GM23338 (cell line): ENCODE measurements around the gene STEAP2.

Source experiments
- CREB1 ChIP-seq: fragments of 250-450 bp; sonication (Bioruptor Pico); IDR thresholded peaks from 2 replicates; pipeline ENCODE4 v1.5.0; 2020; ENCODE audit warnings: low read depth, mild to moderate bottlenecking, moderate library complexity
- EZH2 ChIP-seq: fragments of 200-600 bp; sonication (generic); IDR thresholded peaks from one replicate; pipeline ENCODE4 v1.8.0; 2017; ENCODE audit warnings: antibody characterized with exemption, mild to moderate bottlenecking, low read depth; ENCODE audit not compliant: unreplicated experiment
- EZH2phosphoT487 ChIP-seq: fragments of 200-600 bp; sonication (generic); IDR thresholded peaks from one replicate; pipeline ENCODE4 v1.8.1; 2018; ENCODE audit warnings: antibody characterized with exemption; ENCODE audit not compliant: unreplicated experiment
- JUNB ChIP-seq: IDR thresholded peaks from one replicate; pipeline ENCODE4 v1.6.1; 2016; ENCODE audit warnings: antibody characterized with exemption; ENCODE audit not compliant: unreplicated experiment
- NANOG ChIP-seq: IDR thresholded peaks from 2 replicates; pipeline ENCODE4 v1.6.1; 2016; ENCODE audit warnings: antibody characterized with exemption, borderline replicate concordance
- POLR2AphosphoS5 ChIP-seq: IDR thresholded peaks from 2 replicates; pipeline ENCODE4 v1.6.1; 2016; ENCODE audit warnings: antibody characterized with exemption, low read depth
- STAT1 ChIP-seq: IDR thresholded peaks from one replicate; pipeline ENCODE4 v1.6.1; 2016; ENCODE audit warnings: antibody characterized with exemption; ENCODE audit not compliant: unreplicated experiment
- ZNF331 ChIP-seq: fragments of 250-450 bp; sonication (Bioruptor Pico); IDR thresholded peaks from 2 replicates; pipeline ENCODE4 v1.5.0; 2020; ENCODE audit warnings: low read depth, mild to moderate bottlenecking, moderate library complexity
- TF ChIP-seq, protein P1 (sequence below), 2 experiments: fragments of 200-600 bp in 1 of 2; sonication (generic) in 1 of 2; conservative IDR thresholded peaks; 2 replicates each; pipeline versions ENCODE4 v1.5.1 to v1.6.1; 2016 to 2017; ENCODE audit warnings: antibody characterized with exemption in 2 of 2, low read depth in 2 of 2, mild to moderate bottlenecking in 2 of 2, moderate library complexity in 1 of 2
- TF ChIP-seq, protein P2 (sequence below): IDR thresholded peaks from one replicate; pipeline ENCODE4 v1.6.1; 2018; ENCODE audit warnings: antibody characterized with exemption; ENCODE audit not compliant: unreplicated experiment
- TF ChIP-seq, protein P3 (sequence below): IDR thresholded peaks from 2 replicates; pipeline ENCODE4 v1.6.1; 2016; ENCODE audit warnings: antibody characterized with exemption

- TF ChIP-seq, protein P1, sequence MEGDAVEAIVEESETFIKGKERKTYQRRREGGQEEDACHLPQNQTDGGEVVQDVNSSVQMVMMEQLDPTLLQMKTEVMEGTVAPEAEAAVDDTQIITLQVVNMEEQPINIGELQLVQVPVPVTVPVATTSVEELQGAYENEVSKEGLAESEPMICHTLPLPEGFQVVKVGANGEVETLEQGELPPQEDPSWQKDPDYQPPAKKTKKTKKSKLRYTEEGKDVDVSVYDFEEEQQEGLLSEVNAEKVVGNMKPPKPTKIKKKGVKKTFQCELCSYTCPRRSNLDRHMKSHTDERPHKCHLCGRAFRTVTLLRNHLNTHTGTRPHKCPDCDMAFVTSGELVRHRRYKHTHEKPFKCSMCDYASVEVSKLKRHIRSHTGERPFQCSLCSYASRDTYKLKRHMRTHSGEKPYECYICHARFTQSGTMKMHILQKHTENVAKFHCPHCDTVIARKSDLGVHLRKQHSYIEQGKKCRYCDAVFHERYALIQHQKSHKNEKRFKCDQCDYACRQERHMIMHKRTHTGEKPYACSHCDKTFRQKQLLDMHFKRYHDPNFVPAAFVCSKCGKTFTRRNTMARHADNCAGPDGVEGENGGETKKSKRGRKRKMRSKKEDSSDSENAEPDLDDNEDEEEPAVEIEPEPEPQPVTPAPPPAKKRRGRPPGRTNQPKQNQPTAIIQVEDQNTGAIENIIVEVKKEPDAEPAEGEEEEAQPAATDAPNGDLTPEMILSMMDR (conservative IDR thresholded peaks at IDR 0.05; ENCODE audit: low read depth in 2 of 2) = no peak
- TF ChIP-seq EZH2 (no peak), JUNB (no peak), POLR2AphosphoS5 (no peak), NANOG (no peak), EZH2phosphoT487 (no peak), ZNF331 (CRISPR knock-in tag) (no peak), CREB1 (CRISPR knock-in tag) (no peak), STAT1 (no peak)
- TF ChIP-seq, protein P2, sequence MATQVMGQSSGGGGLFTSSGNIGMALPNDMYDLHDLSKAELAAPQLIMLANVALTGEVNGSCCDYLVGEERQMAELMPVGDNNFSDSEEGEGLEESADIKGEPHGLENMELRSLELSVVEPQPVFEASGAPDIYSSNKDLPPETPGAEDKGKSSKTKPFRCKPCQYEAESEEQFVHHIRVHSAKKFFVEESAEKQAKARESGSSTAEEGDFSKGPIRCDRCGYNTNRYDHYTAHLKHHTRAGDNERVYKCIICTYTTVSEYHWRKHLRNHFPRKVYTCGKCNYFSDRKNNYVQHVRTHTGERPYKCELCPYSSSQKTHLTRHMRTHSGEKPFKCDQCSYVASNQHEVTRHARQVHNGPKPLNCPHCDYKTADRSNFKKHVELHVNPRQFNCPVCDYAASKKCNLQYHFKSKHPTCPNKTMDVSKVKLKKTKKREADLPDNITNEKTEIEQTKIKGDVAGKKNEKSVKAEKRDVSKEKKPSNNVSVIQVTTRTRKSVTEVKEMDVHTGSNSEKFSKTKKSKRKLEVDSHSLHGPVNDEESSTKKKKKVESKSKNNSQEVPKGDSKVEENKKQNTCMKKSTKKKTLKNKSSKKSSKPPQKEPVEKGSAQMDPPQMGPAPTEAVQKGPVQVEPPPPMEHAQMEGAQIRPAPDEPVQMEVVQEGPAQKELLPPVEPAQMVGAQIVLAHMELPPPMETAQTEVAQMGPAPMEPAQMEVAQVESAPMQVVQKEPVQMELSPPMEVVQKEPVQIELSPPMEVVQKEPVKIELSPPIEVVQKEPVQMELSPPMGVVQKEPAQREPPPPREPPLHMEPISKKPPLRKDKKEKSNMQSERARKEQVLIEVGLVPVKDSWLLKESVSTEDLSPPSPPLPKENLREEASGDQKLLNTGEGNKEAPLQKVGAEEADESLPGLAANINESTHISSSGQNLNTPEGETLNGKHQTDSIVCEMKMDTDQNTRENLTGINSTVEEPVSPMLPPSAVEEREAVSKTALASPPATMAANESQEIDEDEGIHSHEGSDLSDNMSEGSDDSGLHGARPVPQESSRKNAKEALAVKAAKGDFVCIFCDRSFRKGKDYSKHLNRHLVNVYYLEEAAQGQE = no peak
- TF ChIP-seq, protein P3, sequence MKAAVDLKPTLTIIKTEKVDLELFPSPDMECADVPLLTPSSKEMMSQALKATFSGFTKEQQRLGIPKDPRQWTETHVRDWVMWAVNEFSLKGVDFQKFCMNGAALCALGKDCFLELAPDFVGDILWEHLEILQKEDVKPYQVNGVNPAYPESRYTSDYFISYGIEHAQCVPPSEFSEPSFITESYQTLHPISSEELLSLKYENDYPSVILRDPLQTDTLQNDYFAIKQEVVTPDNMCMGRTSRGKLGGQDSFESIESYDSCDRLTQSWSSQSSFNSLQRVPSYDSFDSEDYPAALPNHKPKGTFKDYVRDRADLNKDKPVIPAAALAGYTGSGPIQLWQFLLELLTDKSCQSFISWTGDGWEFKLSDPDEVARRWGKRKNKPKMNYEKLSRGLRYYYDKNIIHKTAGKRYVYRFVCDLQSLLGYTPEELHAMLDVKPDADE = no peak
Observed at GRCh38 chr7:90266808-90267207, 55.3 kb downstream of the STEAP2 start.
